DMS153 treated with DMSO at 0.1 percent for 48 hours (cell line): ENCODE results near the gene MGAT2.
"Not testable (repeated sequence)": the region's sequence is repeated elsewhere in the genome, so short reads cannot be mapped to it uniquely, and the experiment has no call there.

ENCODE experiments used
- DNase-seq: peaks from one replicate; lab custom pipeline; 2025; ENCODE audit not compliant: unreplicated experiment; lab: John Stamatoyannopoulos, UW

MGAT2 gene

DNA sequence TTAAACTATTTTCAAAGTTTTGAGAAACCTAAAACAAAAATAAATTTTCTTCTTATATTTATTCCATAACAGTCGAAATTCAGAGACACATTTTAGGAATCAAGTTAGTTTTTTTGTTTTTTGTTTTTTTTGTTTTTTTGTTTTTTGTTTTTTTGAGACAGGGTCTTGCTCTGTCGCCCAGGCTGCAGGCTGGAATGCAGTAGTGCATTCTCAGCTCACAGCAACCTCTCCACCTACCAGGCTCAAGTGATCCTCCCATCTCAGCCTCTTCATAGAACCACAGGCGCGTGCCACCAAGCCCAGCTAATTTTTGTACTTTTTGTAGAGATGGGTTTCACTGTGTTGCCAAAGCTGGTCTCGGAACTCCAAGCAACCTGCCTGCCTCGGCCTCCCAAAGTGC, 32.9 kb downstream of the MGAT2 start:
- DNase-seq: no peak

DNA sequence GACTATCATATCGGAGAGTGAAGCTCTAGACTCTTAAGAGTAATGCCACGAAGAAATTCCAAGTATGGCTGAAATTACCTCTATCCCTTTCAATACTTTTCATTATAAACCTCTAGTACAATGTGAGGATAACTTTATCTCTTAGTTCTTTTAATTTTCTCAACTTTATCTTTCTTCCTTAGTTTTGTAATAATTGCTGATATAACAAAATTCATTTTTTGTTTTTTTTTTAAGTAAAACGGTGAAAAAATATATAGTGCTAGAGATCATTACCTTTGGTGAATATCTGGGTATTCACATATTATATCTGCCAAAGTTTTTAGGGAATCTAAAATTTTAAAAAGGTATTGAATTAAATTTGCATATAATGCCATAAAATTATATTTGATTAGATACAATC, 33.9 kb downstream of the MGAT2 start:
- DNase-seq: no peak

- DNase-seq: not testable (repeated sequence)
Measured at GRCh38 chr14:49657500-49657899, 36.9 kb downstream of the MGAT2 start.

- no peak for DNase-seq
Measured at GRCh38 chr14:49659526-49660455, 39.2 kb downstream of the MGAT2 start.

DNA sequence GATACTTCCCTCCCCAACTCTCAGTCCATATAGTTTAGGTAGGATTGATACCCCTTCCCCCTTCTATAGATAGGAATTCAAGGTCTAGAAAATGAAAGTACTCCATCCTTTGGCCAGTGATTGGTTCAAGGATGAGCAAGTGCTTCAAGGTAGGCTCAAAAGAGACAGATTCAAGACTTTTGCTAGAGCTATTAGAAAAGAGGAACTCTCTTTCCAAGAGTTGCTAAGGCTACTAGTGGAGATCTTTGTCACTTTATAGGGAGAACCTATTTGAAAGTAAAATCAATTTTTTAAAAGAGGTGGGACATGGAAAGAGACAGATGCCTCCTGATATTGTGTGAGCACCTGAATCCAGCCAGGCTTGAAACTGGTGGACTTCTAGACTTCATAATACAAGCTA, 49.9 kb downstream of the MGAT2 start:
- no peak for DNase-seq
